ENCODE results near the gene RASGEF1C. TPM values are rescaled to one million over a fixed set of nuclear protein-coding genes. Genes with fewer than 3 reads are reported as not detected.

The RASGEF1C gene
- total RNA-seq, 1 experiment from 2014 or later: 0.30 TPM

DNA sequence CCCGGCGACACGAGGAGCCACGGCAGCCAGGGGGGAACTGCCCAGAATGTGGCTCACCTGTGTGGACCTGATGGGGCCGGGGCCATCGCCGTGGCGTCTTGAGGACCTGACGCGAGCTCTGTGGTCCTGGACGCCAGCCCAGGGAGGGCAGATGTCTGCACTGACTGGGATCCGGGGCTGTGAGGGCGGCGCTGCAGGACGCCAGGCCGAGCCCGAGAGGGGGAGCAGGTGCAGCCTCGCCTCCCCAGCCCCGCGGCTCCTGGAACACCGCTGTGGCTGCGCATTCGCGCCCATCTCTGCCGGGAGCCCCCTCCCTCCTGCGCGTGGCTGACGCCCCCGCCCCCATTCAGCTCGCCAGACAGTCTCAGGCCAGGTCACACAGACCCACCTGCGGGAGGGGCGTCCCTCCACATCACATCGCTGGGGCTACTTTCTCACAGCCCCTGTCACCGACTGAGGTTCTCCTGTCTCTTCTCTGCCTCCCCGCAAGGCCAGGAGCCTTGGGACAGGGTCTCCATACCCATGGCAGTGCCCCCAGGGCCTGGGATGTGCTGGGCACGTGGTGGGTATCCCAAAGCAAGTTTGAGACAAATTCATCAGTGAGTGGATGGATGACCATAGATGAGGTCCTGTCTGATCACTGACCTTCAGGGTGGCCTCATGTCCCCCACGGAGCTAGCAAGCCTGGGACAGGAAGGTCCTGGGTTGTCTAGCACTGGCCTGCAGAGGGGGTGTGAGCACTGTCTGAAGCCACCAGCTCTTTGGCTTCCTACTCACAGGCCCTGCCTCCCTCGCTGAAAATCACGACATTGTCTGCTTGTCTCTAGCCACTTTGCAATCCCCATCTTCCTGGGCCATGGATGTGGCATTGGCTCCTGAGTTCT, 47.3 kb downstream of the RASGEF1C start:
- no peak for DNase-seq (ENCODE audit: extremely low read depth, low read depth)

DNA sequence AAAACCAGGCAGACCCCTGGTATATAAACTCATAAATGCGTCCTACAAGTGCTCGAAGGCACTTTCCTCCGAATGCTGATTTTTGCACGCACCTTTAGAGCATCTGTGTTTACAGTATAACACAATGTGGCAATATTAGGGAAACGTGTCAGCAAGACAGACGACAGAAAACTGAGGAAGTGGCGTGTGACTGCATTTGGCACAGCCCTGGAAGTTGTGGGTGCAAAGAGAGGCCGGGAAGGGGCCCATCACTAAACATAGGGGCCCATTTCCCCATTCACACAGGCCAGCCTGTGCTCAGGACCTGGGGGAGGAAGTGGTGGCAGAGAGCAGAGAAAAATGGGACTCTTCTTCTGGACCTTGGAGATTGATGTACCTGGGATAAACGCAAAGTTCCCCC, 48.2 kb downstream of the RASGEF1C start:
- DNase-seq (ENCODE audit: extremely low read depth, low read depth): no peak

DNA sequence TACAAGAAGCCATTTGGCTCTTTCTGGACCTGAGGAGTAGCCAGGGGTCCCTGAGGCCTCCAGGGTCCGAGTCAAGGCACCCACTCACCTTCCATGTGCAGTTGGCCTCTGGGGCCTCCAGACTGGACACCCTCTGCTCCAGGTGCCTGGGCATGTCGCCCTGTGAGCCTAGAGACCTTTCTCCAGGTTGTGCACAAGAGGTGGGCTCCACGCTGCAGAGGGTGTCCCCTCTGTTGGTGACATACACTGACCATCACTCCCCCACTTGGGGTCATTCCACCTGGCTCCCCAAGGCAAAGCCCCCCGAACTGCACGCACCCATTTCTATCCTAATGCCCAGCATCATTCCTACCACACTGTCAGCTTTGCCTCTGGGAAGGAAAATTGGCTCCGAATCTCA, 48.8 kb downstream of the RASGEF1C start:
- DNase-seq (ENCODE audit: extremely low read depth, low read depth): no peak

DNA sequence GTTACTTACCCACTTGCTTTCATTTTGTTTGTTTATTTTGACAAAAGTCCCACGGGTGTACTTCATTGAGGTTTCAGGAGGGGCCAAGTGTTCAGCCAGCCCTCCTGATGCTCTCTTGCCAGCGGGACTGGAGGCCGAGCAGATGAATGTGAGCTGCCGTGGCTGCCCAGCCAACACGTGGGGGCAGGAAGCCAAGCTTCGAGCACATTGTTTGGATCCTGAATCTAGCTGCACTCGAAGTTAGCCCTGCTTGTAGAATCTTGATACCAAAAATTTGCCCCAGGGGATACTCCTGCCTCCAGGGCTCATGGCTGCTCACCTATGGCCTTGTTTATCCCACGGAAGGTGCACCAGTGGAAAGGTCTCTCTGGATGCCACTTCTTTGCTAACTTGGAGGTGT, 49.3 kb downstream of the RASGEF1C start:
- DNase-seq (ENCODE audit: extremely low read depth, low read depth): no peak

DNA sequence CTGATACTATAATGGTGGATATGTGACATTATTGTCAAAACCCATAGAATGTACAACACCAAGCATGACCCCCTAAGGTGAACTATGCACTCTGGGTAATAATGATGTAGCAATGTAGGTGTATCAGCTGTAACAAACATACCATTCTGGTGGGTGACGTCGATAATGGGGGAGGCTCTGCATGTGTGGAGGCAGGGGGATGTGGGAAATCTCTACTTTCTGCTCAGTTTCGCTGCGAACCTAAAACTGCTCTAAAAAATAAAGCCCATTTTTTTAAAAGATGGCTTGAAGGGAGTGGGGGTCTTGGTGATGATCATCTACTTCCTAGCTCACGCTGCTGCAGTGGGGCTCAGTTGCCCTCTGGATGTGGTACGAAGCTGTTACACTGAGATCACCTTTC, 51.1 kb downstream of the RASGEF1C start:
- DNase-seq (ENCODE audit: extremely low read depth, low read depth): no peak

DNA sequence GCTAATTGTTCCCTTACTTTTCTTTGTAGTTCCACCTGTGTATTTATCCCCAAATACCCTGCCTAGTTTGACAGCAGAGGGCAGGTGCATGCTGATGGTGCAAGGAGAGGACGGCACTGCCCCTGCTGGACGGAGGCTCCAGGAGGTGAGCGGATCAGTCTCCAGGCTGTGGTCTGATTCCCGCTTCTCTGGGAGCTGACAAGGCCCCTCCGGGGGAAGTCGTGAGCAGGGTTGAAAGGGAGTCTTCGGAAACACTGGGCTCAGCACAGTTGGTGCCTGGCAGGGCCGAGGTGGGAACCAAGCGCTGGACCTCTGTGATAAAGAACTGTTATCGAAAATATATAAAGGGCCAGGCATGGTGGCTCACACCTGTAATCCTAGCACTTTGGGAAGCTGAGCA, 52.9 kb downstream of the RASGEF1C start:
- no peak for DNase-seq (ENCODE audit: extremely low read depth, low read depth)

DNA sequence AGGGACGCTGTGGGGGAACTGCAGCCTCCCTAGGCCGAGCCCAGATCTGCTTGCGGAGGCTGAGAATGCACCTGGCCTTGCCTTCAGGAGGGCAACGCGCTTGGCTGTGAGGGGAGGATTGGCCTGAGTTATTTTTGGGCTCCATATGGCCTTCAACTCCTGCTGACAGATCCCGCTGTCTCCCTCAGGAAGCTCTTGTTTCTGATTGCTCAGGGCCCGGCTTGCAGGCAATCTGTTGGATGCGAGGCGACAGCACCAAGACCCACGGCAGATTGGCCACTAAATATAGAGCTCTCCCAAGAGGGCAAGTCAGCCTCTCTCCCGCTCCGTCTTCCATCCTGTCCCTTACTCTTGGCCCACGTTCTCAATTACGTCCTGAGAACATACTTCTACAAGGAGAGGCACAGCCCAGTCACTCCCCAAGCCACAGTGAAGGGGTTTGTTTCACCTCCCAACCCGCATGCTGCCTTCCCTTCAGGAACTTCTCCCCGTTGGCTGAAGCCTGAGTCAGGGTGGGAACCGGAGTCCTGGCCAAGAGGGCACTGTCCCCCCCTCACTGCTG, 53.6 kb downstream of the RASGEF1C start:
- no peak for DNase-seq (ENCODE audit: extremely low read depth, low read depth)

DNA sequence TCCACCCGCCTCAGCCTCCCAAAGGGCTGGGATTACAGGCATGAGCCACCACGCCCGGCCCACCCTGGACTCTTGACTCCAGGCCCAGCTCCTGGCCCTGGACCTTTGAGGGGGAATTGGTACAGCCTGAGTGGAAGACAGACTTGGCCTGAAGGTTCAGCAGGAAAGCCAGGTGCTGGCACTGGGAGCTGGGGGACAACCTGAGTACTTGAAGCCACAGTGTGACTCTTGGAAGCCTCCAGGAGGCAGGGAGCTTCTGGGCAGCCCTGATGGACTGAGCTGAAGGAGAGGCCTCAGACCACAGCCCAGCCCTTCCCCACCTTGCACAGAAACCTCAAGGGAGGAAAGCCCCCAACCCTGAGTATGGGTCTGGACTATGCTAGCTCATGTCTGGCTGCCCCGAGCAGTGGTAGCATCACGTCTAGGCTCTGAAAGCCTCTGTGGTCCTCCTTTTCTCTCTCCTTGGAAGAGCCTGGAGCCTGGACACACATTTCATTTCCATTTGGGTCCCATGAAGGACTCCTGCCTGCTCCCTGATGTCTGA, 54.1 kb downstream of the RASGEF1C start:
- no peak for DNase-seq (ENCODE audit: extremely low read depth, low read depth)

DNA sequence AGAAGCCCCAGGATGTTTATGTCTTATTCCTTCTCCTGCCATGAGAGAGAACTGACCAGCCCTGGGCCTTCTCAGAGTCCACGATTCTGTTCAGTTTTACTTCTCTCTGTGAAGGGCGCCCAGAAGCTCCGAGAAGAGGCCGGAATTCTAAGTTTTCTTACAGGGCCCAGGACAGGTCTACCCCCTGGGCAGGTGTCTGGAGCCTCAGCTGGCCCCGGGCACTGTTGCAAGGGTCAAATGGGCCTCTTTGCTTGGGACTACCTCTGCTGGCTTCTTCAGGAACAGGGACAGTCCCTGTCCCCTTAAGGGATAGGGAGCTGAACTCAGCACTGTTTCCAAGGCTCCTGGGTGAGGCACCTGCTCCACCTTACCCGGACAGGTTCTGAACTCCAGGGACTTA, 55.0 kb downstream of the RASGEF1C start:
- DNase-seq (ENCODE audit: extremely low read depth, low read depth): no peak

DNA sequence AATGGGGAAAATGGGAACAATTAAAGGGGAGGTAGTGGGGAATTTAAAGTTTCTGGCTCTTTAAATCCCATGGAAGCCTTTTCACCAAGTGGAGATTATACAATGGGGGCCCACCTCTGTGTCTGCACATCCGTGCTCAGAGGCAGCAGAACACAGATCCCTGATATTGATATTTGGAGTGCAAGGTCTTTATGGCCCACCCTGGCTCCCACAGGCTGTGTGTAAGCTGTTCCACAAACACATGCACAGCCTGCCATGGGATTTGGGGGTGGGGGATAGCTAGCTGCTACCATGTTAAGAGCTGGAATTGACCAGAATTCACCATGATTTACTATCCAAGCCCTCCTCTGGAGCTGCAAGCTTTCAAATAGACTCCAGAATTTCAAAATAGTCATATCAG, 55.9 kb downstream of the RASGEF1C start:
- no peak for DNase-seq (ENCODE audit: extremely low read depth, low read depth)

DNA sequence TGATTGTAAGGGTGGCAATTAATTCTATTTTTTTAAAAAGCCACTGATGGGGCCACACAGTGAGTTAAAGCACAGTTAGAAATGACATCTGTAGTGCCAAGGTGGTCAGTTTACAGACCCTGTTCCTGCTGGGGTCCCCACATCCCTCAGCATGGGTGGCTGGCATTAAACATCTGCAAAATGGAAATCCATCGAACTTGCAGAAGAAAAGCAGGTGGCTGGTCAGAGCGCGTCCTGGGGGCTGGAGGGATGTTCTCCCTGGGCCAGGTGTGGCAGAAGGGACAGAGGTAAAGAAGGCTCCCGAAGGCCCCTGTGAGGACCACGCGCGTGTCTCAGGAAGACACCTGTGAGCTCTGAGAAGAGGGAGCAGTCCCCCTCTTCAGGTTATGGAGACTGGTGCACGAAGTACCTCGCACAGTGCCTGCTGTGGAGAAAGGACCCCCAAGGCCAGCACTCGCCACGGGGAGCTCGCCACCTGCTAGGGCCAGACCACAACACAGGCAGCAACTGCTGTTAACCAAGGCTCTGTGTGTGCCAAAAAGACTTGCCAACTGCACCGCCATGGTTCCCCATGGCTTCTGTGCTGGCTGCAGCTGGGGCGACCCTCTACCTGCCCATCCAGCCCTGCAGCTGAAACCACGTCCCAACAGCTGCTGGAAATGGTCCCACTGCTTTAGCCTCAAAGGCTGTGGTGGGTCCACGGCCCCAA, 65.2 kb downstream of the RASGEF1C start:
- DNase-seq (ENCODE audit: extremely low read depth, low read depth): no peak

DNA sequence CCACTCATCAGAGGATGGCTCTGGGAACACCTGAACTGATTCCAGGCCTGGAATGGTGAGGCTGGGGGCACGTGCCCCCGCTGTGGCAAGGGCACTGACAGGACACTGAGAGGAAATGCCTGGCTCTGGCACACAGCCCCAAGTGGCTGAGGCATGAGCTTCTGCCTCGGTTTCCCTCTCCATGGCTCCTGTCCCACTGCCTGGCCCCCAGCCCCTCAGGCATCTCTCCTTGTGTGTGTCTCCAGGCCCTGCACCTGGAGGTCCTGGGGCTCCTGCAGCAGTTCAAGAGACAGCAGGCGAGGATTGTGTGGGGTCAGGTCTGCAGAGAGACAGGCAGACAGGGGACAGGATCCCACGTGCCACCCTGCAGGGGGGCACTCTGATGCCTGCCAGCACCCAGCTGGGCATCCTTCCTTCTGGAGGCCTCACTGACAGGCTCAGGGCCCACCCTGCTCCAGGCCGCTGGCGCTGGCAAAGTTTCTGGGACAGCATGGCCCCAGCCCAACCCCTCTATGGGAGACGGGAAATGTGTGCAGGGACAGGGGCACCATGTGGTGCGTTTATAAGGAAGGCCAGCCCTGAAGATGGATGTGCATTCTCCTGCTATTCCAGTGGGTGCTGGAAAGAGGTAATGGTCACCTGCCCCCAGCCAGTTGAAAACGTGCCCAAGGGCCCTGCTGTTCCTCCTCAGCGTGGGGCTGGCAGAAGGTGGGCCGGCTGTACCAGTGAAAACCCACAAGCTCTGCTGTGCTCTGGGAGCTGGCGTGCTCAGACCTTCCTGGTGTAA, 66.0 kb downstream of the RASGEF1C start:
- no peak for DNase-seq (ENCODE audit: extremely low read depth, low read depth)

DNA sequence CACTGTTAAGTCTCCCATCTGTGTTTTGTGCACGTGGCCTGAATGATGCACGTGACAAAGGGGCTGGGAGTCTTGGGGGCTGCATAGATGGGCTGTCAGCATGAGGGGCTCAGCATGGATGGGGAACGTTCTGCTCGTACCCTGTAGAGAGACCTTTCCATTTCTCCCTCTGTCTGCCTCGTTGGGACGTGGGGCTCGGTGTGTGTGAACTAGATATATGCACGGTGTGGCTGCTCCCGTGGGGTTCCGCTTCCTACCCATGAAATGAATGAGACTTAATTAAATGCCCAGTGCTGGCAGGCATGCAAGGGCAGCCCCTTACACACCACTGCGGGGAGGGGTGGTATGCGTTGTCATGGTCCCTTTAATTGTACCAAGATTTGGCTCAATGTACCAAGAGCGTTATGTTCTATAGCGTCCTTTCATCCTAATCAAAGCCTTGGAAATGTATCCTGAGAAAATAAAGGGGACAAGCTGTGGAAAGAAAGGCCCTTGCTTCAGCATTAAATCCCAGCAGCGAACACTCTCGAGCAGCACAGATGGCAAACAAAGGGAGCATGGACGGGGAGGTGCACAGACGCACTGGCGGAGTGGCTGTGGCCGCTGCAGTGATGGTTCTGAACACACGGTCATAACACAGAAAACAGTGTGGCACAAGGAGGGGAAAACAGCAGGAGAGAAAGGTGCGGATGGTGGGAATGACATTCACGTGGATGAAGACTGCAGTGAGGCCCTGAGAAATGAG, 66.8 kb downstream of the RASGEF1C start:
- no peak for DNase-seq (ENCODE audit: extremely low read depth, low read depth)

DNA sequence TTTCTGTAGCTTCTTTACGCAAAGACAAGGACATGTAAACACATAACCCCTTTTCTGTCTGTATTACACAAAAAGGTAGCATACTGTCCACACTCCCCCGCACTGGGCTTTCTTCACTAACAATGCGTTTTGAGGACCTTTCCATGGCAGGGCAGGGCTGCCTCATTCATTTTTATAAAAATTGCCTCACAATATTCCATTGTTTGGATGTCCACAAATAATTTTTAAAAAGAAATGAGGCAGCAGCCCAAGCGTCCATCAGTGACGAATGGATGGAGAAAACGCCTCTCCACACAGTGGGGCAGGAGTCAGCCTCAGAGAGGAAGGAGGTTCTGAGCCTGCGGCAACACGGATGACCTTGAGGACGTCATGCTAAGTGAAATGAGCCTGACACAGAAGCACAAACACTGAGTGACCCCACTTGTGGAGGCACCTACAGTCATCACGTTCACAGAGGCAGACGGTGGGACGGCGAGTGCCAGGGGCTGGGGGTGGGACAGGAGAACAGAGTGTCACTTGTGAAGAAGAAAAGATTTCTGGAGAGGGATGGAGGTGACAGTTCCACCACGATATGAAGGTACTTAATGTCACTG, 67.8 kb downstream of the RASGEF1C start:
- no peak for DNase-seq (ENCODE audit: extremely low read depth, low read depth)

DNA sequence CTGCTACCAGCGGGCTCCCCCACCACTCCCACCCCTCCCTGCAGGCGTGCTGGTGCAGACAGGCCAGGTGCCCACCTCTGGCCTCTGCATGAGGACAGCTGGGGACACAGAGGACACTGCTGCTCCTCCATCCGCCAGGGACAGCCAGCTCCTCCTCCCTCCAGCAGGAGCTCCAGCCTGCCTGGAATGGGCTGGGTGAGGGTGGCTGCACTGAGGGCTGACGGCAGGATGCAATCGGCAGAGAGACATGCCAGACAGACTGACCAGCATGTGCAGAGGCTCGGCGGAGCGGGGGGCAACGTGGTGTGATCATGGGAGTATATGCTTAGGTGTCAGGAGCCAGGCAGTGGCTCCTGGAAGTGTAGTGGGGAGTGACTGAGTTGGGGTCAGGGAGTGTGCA, 68.4 kb downstream of the RASGEF1C start:
- DNase-seq (ENCODE audit: extremely low read depth, low read depth): no peak

DNA sequence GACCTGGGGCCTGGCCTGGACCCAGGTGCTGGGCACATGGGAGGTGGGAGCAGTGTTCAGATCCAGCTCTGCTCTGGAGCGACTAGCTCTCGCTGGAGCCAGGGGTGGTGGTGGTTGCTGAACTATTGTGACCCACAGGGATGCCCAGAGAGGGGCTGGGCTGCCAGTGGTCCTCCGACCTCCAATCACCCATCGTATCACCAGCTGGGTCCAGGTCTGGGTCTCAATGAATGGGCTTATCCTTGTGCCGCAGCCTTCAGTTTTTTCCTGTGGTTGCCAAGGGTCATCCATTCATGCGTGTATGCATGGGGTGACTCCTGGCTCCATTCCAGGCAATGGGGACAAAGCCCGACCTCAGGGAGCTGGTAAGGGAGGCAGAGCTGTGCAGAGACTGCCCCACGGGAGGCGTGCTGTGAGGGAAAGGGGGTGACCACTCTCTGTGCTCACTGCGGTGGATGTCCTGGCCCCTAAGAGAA, 68.9 kb downstream of the RASGEF1C start:
- no peak for DNase-seq (ENCODE audit: extremely low read depth, low read depth)

DNA sequence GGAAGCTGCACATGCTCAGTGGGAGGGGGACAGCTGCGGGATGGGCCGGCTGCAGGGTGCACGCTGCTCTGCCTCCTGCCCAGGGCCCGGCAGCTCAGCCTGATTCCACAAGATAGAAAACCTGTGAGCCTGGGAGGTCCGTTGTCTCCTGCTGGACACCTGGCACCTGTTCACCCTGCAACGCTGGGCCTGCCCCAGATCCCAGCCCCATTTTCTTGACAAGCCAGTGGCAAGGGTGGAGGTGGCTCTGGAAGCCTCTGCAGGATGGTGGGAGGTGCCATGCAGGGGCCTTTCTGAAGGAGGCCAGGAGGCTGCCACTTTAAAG, 69.3 kb downstream of the RASGEF1C start:
- DNase-seq (ENCODE audit: extremely low read depth, low read depth): no peak

DNA sequence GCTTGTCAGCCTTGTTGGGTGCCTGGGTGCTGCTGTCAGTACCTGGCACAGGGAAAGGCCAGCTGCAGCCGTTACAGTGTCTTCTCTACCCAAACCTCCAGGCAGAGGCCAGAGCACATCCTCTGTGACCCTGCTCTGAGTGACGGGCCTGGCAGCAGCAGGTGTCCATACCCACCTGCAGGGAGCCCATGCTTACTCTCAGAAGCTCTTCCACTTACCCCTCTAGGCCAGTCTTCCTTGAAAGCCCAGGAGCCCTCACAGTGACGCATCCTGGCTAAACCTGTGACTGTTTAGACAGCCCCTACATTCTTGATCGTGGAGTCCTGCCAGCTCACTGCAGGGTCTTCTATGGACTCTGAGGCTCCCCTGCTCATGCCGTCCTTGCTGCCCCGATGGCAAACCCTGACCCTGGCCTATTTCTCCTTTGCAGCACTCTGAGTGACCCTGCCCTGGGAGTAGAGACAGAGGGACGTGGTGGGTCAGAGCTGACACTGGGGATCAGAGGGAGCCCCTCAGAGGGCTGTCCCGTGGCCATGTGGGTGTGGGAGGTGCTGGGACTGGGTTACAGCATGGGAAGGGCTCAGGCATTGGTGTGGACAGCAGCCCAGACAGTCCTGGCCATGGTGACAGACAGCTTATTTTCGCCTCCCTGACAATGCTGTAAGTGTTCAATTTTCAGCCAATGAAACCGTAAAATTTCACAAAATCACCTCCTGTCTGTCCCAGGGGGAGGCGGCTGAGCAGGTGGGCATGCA, 69.9 kb downstream of the RASGEF1C start:
- no peak for DNase-seq (ENCODE audit: extremely low read depth, low read depth)

Data from NCI-H460 (cell line).